Esophagus muscularis mucosa (tissue), 3 donors: ENCODE measurements around the gene CKAP5.

Experiments used
- POLR2A ChIP-seq: fragments of 450-650 bp; IDR thresholded peaks from one replicate; pipeline ENCODE4 v1.6.1; 2017; ENCODE audit warnings: antibody characterized with exemption, moderate library complexity, mild to moderate bottlenecking, low read depth
- TF ChIP-seq, protein P1 (sequence below), 3 experiments: fragments of 200-600 bp in 2 of 3; fragments of 450-650 bp in 1 of 3; sonication (generic) in 2 of 3; IDR thresholded peaks; one replicate each; pipeline ENCODE4 v1.5.1; 2017 to 2019; ENCODE audit warnings: antibody characterized with exemption in 3 of 3, mild to moderate bottlenecking in 2 of 3, moderate library complexity in 1 of 3

DNA sequence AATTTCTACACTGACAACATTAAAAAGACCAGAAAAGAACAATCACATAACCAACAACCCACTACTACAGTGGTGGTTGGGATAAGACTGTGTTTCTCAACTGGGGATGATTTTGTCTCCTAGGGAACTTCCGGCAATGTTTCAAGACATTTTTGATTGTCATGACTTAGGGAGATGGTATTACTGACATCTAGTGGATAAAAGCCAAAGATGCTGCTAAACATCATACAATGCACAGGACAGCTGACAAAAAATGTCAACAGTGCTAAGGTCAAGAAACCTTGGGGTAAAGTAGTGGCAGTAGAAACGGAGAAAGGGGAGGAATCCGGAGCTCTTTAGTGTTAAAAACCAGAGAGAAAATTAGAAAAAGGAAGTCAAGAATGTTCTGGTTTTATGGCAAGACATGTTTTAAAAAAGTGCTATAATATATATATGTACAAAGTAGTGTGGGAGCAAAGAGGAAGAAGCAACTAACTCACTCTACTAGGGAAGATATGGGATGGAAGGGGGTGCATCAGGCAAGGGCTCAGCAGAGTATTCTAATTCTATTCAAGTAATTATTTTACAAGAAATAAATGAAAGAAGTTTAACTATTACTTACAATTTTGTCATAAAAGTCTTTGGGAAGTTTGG is 37.2 kb downstream of the CKAP5 start:
- TF ChIP-seq, protein P1, sequence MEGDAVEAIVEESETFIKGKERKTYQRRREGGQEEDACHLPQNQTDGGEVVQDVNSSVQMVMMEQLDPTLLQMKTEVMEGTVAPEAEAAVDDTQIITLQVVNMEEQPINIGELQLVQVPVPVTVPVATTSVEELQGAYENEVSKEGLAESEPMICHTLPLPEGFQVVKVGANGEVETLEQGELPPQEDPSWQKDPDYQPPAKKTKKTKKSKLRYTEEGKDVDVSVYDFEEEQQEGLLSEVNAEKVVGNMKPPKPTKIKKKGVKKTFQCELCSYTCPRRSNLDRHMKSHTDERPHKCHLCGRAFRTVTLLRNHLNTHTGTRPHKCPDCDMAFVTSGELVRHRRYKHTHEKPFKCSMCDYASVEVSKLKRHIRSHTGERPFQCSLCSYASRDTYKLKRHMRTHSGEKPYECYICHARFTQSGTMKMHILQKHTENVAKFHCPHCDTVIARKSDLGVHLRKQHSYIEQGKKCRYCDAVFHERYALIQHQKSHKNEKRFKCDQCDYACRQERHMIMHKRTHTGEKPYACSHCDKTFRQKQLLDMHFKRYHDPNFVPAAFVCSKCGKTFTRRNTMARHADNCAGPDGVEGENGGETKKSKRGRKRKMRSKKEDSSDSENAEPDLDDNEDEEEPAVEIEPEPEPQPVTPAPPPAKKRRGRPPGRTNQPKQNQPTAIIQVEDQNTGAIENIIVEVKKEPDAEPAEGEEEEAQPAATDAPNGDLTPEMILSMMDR (IDR thresholded peaks at IDR 0.05) = peak in 1 of 3 experiments; percentile 3
- no peak for TF ChIP-seq POLR2A
